GM18520 (cell line): ENCODE data around the gene SSTR3.

ENCODE experiments used
- ATAC-seq: cut with Tn5 transposase; IDR thresholded peaks from one replicate; pipeline ENCODE4 v1.9.1; 2021; ENCODE audit not compliant: unreplicated experiment

SSTR3 gene

GRCh38 chr22:37154925-37155712, 57.2 kb downstream of the SSTR3 start:
- no peak for ATAC-seq
